Neural progenitor cell (in vitro differentiated cells): ENCODE results near the gene APOL5.

Experiments
- EZH2 ChIP-seq: fragments of 200-600 bp; sonication (generic); IDR thresholded peaks from 2 replicates; pipeline ENCODE4 v1.6.1; 2017; ENCODE audit warnings: antibody characterized with exemption, mild to moderate bottlenecking, moderate library complexity
- EZH2phosphoT487 ChIP-seq: fragments of 200-600 bp; sonication (generic); IDR thresholded peaks from 2 replicates; pipeline ENCODE4 v1.6.1; 2017; ENCODE audit warnings: antibody characterized with exemption
- TF ChIP-seq, protein P1 (sequence below): fragments of 200-600 bp; sonication (generic); IDR thresholded peaks from 2 replicates; pipeline ENCODE4 v1.5.1; 2017; ENCODE audit warnings: antibody characterized with exemption, mild to moderate bottlenecking

DNA sequence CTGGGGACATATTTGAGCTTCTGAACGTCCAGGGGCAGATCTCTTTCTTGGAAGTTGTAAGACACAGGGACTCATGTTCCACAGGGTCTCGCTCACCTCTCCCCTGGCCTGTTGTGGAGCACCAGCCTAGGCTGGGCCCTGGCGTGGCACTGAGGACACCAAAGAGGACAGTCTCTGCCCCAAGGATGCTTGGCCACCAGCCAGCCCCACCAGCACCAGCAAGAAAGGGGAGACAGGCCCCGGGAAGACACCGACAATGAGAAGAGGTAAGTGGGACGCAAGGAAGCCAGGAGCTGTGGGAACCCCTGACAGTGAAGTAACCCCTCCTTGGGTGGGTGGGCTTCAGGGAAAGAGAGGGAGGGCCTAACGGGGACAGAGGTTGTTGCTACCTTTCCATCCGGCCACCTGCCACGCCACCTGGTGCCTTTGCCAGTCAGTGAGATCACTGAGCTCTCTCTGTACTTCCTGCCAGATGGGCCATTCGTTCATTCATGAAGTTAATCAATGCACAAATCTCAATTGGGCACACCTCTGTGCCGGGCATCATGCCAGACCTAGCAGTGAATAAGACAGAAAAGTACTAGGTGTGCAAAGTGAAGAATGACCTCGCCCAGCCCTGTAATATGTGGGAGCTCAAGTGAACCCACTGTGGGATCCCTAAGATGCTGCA lies 11.1 kb downstream of the APOL5 start:
- TF ChIP-seq, protein P1, sequence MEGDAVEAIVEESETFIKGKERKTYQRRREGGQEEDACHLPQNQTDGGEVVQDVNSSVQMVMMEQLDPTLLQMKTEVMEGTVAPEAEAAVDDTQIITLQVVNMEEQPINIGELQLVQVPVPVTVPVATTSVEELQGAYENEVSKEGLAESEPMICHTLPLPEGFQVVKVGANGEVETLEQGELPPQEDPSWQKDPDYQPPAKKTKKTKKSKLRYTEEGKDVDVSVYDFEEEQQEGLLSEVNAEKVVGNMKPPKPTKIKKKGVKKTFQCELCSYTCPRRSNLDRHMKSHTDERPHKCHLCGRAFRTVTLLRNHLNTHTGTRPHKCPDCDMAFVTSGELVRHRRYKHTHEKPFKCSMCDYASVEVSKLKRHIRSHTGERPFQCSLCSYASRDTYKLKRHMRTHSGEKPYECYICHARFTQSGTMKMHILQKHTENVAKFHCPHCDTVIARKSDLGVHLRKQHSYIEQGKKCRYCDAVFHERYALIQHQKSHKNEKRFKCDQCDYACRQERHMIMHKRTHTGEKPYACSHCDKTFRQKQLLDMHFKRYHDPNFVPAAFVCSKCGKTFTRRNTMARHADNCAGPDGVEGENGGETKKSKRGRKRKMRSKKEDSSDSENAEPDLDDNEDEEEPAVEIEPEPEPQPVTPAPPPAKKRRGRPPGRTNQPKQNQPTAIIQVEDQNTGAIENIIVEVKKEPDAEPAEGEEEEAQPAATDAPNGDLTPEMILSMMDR: no peak
- TF ChIP-seq EZH2phosphoT487 (no peak), EZH2 (no peak)
